ENCODE results near the gene DCBLD2. TPM values are rescaled to one million over a fixed set of nuclear protein-coding genes. Genes with fewer than 3 reads are reported as not detected.

The DCBLD2 gene
- total RNA-seq, 3 donors from 2014 or later = 27.2 to 46.7 (median 29.6) TPM

- intact Hi-C loops (cut with DNase I; ENCODE audit: low total_unique reads) = no loop called here
- TF ChIP-seq, protein P1, sequence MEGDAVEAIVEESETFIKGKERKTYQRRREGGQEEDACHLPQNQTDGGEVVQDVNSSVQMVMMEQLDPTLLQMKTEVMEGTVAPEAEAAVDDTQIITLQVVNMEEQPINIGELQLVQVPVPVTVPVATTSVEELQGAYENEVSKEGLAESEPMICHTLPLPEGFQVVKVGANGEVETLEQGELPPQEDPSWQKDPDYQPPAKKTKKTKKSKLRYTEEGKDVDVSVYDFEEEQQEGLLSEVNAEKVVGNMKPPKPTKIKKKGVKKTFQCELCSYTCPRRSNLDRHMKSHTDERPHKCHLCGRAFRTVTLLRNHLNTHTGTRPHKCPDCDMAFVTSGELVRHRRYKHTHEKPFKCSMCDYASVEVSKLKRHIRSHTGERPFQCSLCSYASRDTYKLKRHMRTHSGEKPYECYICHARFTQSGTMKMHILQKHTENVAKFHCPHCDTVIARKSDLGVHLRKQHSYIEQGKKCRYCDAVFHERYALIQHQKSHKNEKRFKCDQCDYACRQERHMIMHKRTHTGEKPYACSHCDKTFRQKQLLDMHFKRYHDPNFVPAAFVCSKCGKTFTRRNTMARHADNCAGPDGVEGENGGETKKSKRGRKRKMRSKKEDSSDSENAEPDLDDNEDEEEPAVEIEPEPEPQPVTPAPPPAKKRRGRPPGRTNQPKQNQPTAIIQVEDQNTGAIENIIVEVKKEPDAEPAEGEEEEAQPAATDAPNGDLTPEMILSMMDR (IDR thresholded peaks at IDR 0.05) = no peak
- TF ChIP-seq POLR2AphosphoS5 (IDR thresholded peaks at IDR 0.05) = no peak
- no peak for TF ChIP-seq POLR2A (IDR thresholded peaks at IDR 0.05)
- no peaks in the 10 kb centered on the region for H3K9me3 ChIP-seq
- H3K4me1 ChIP-seq = no peaks in the 10 kb centered on the region
- no peak overlapping the region for H3K4me3 ChIP-seq
- no peak overlapping the region for H3K27ac ChIP-seq
- no peaks in the 10 kb centered on the region for H3K36me3 ChIP-seq
- no peaks in the 10 kb centered on the region for H3K27me3 ChIP-seq
- no peak for DNase-seq (ENCODE audit: low spot score in 2 of 2)
Observed at GRCh38 chr3:98786364-98787006, 115.0 kb downstream of the DCBLD2 start.

DNA sequence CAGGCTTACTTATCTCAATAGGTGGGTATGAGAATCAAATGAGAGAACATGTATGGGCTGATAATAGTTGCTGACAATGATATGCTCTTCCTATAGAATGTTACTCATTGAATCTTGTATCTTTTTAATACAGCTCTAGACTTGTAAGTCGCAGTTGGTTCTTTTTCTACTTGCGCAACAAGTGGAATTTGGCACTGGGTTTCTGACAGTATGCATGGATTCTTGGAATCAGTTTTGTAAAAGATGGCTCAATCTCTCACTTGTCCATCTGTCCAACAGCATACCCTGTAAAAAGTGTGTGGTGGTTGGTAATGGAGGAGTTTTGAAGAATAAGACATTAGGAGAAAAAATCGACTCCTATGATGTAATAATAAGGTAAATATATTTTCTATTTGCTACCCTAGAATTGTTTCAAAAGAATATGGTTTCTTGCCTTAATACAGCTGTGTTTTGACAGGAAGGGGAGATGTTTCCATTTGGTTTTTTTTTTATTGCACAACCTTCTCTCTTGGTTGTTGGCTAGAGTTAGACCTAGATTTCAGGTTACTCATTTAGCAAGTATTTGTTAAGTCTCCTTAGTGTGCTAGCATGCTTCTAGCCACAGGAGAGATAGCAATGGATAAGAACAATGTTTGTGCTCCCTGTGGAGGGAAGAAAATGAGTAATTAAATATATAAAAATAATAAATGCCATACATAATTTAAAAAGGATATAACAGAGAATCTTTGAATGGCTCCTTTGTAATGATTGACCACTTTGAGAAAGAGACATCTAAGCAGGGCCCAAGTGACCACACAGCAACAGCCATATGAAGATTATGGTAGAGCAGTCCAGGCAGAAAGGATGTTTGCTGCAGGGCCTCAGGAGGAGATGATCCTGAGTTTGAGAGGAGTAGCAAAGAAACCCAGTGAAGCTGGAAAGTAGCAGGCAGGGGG, 116.6 kb downstream of the DCBLD2 start:
- Histone ChIP-seq H3K27ac (peak overlapping the region; percentile 35 to 50), H3K36me3 (no peaks in the 10 kb centered on the region), H3K27me3 (no peaks in the 10 kb centered on the region), H3K4me1 (no peaks in the 10 kb centered on the region), H3K4me3 (no peak overlapping the region), H3K9me3 (no peaks in the 10 kb centered on the region)
- TF ChIP-seq, protein P1 (IDR thresholded peaks at IDR 0.05) = no peak
- TF ChIP-seq POLR2A (IDR thresholded peaks at IDR 0.05) (no peak), POLR2AphosphoS5 (IDR thresholded peaks at IDR 0.05) (no peak)
- no peak for DNase-seq (ENCODE audit: low spot score in 2 of 2)
- intact Hi-C loops (cut with DNase I; ENCODE audit: low total_unique reads) = no loop called here

DNA sequence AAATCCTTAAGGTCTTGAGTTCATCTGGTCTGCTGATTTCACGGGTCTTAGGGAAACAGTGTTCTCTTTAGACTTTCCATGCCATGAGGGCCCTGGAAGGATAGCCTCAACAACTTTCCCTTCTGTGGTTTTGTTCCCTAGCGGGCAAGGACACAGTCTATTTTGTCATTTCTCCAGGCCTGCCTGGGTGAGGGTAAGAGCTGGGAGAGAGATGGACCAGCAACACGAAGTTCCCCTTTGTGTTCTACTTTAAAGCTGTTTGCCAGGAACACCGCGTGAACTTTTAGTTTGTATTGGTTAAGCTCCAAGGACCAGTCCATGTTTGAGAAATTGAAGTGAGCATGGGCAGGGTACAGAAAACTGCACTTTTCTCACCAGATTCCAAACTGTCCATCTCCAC, 117.5 kb downstream of the DCBLD2 start:
- H3K4me3 ChIP-seq = no peak overlapping the region
- H3K4me1 ChIP-seq = no peaks in the 10 kb centered on the region

GRCh38 chr3:98782824-98783500, 118.5 kb downstream of the DCBLD2 start:
- Histone ChIP-seq H3K36me3 (no peaks in the 10 kb centered on the region), H3K4me3 (no peak overlapping the region), H3K4me1 (no peaks in the 10 kb centered on the region), H3K9me3 (no peaks in the 10 kb centered on the region), H3K27ac (no peak overlapping the region), H3K27me3 (no peaks in the 10 kb centered on the region)
- no peak for DNase-seq (ENCODE audit: low spot score in 2 of 2)
- intact Hi-C loops (cut with DNase I; ENCODE audit: low total_unique reads) = no loop called here
- TF ChIP-seq, protein P1 (IDR thresholded peaks at IDR 0.05) = no peak
- TF ChIP-seq POLR2A (IDR thresholded peaks at IDR 0.05) (no peak), POLR2AphosphoS5 (IDR thresholded peaks at IDR 0.05) (no peak)

More for the DNA sequence above, 117.5 kb downstream of the DCBLD2 start:
- Histone ChIP-seq H3K27me3 (no peaks in the 10 kb centered on the region), H3K27ac (peak overlapping the region; percentile 8 to 40), H3K36me3 (no peaks in the 10 kb centered on the region), H3K9me3 (no peaks in the 10 kb centered on the region)
- no peak for DNase-seq (ENCODE audit: low spot score in 2 of 2)
- no peak for TF ChIP-seq POLR2AphosphoS5 (IDR thresholded peaks at IDR 0.05)
- TF ChIP-seq POLR2A (IDR thresholded peaks at IDR 0.05) = no peak
- TF ChIP-seq, protein P1 (IDR thresholded peaks at IDR 0.05) = no peak
- intact Hi-C loops (cut with DNase I; ENCODE audit: low total_unique reads) = no loop called here
